GM12878 (cell line): ENCODE results near the gene RAD52. TPM values are rescaled to one million over a fixed set of nuclear protein-coding genes. Genes with fewer than 3 reads are reported as not detected.

ENCODE experiments used
- ATAC-seq: fragments of 200-7000 bp; cut with Tn5 transposase; 3 replicates; pipeline ENCODE4 v1.9.1; 2020; ENCODE audit warnings: mild to moderate bottlenecking, moderate library complexity
- BruUV-seq: library from RNA; stranded (reverse); fragments of 400-500 nt; replicated peaks from 2 replicates; lab custom pipeline; 2021; lab: Mats Ljungman, UMichigan
- CTCF ChIA-PET: fragments of 300-600 bp; sonication (Branson Sonifier 250); formaldehyde crosslinking; extraction: SDS; loops from one replicate; lab custom pipeline; 2021; ENCODE audit warnings: inconsistent platforms; lab: Yijun Ruan, JAX
- POLR2A ChIA-PET: fragments of 350-600 bp; formaldehyde crosslinking; extraction: SDS; loops from one replicate; lab custom pipeline; 2021; ENCODE audit warnings: inconsistent platforms; lab: Charles Lee
- RAD21 ChIA-PET: fragments of 300-600 bp; sonication (Branson Sonifier 250); formaldehyde crosslinking; loops from one replicate; lab custom pipeline; 2023; ENCODE audit warnings: antibody characterized with exemption; ENCODE audit not compliant: unreplicated experiment; lab: Charles Lee
- SMC1A ChIA-PET: fragments of 300-600 bp; sonication (Branson Sonifier 250); formaldehyde crosslinking; loops from one replicate; lab custom pipeline; 2023; ENCODE audit not compliant: unreplicated experiment, uncharacterized antibody; lab: Charles Lee
- DNase-seq: peaks from one replicate; pipeline ENCODE4 v3.0.0-alpha.2; 2011; ENCODE audit warnings: low read depth, low spot score
- FAIRE-seq: peaks from 3 replicates; lab custom pipeline; 2011; peaks lifted over from hg19 to GRCh38; lab: Jason Lieb, UNC
- H2AFZ ChIP-seq: 2 replicates; pipeline ENCODE4 v1.6.0; 2011; ENCODE audit warnings: low read depth, low read length, control low read depth; ENCODE audit not compliant: control insufficient read depth
- H3K27ac ChIP-seq: 2 replicates; pipeline ENCODE4 v1.5.1; 2011; ENCODE audit warnings: control low read depth; ENCODE audit not compliant: control insufficient read depth, insufficient read depth
- H3K27me3 ChIP-seq, 2 experiments: replicated peaks in 1 of 2; 2 replicates each; pipeline versions ENCODE4 v1.6.0 to v1.6.1; 2011; ENCODE audit warnings: low read length in 1 of 2; ENCODE audit not compliant: control insufficient read depth in 2 of 2, insufficient read depth in 2 of 2
- H3K36me3 ChIP-seq, 2 experiments: 2 replicates each; pipeline ENCODE4 v1.5.1; 2011; ENCODE audit warnings: low read length in 1 of 2; ENCODE audit not compliant: control insufficient read depth in 2 of 2, insufficient read depth in 2 of 2
- H3K4me1 ChIP-seq: 2 replicates; pipeline ENCODE4 v1.6.1; 2011; ENCODE audit warnings: mild to moderate bottlenecking, low read length, moderate library complexity, mixed read lengths; ENCODE audit not compliant: control insufficient read depth, insufficient read depth
- H3K4me2 ChIP-seq: 2 replicates; pipeline ENCODE4 v1.6.0; 2011; ENCODE audit warnings: control low read depth; ENCODE audit not compliant: control insufficient read depth, insufficient read depth
- H3K4me3 ChIP-seq: fragments of 200-600 bp; sonication (generic); 2 replicates; pipeline ENCODE4 v1.5.1; 2016
- H3K79me2 ChIP-seq: 2 replicates; pipeline ENCODE4 v1.6.0; 2011; ENCODE audit warnings: low read length; ENCODE audit not compliant: control insufficient read depth, insufficient read depth
- H3K9ac ChIP-seq: 2 replicates; pipeline ENCODE4 v1.8.0; 2011; ENCODE audit warnings: low read length, control low read depth, mixed read lengths; ENCODE audit not compliant: control insufficient read depth, insufficient read depth
- H3K9me3 ChIP-seq: replicated peaks from 3 replicates; pipeline ENCODE4 v1.5.1; 2011; ENCODE audit warnings: mild to moderate bottlenecking, low read length; ENCODE audit not compliant: control insufficient read depth, insufficient read depth
- H4K20me1 ChIP-seq: 2 replicates; pipeline ENCODE4 v1.6.0; 2011; ENCODE audit not compliant: control insufficient read depth, insufficient read depth
- CHD2 ChIP-seq: IDR thresholded peaks from 2 replicates; pipeline ENCODE4 v1.6.1; 2011; ENCODE audit warnings: low read depth, low read length, improper control_type of control experiment, borderline replicate concordance
- FOS ChIP-seq: IDR thresholded peaks from 3 replicates; pipeline ENCODE4 v1.6.1; 2011; ENCODE audit warnings: borderline replicate concordance; ENCODE audit not compliant: insufficient read length; ENCODE audit errors: extremely low read depth
- HDGF ChIP-seq: fragments of 450-650 bp; IDR thresholded peaks from 2 replicates; pipeline ENCODE4 v1.6.1; 2016; ENCODE audit warnings: antibody characterized with exemption
- RUNX3 ChIP-seq: IDR thresholded peaks from 2 replicates; pipeline ENCODE4 v1.6.1; 2012; ENCODE audit warnings: low read length, inconsistent platforms
- SKIL ChIP-seq: fragments of 450-650 bp; IDR thresholded peaks from 2 replicates; pipeline ENCODE4 v1.6.1; 2017; ENCODE audit warnings: mild to moderate bottlenecking, low read depth, inconsistent platforms; ENCODE audit not compliant: poor library complexity, severe bottlenecking
- TBL1XR1 ChIP-seq: IDR thresholded peaks from 2 replicates; pipeline ENCODE4 v1.6.1; 2012; ENCODE audit warnings: low read depth, low read length, improper control_type of control experiment
- whole genome bisulfite sequencing: methylation state at CpG from one replicate; pipeline ENCODE4 v1.1.6; 2016; ENCODE audit warnings: low lambda C conversion rate; ENCODE audit not compliant: insufficient replicate concordance, insufficient coverage; ENCODE audit errors: missing lambda C conversion rate; 5-methylcytosine and 5-hydroxymethylcytosine counted together
- in situ Hi-C: fragments of 300-500 bp; cut with MboI; formaldehyde crosslinking; loops from 9 replicates; pipeline ENCODE4 v1.14.3; 2018; ENCODE audit warnings: mixed read lengths
- intact Hi-C: fragments of 100-400 bp; cut with micrococcal nuclease; formaldehyde crosslinking; loops from one replicate; pipeline ENCODE4 v1.14.2; 2022; ENCODE audit not compliant: unreplicated experiment
- polyA plus RNA-seq, 11 experiments: library from polyadenylated mRNA; depleted of rRNA in 4 of 11; unstranded in 6 of 11; stranded (reverse) in 5 of 11; fragments of >200 nt; fragmentation: Nextera tagmentation in 4 of 11; fragmentation: Illumina TruSeq in 1 of 11; extraction: Ambion mirVana in 4 of 11; extraction: Trizol in 1 of 11; gene quantifications; 1 replicate in 1 of 11; 2 replicates in 10 of 11; pipeline versions ENCODE4 v1.2.1 to v1.2.3, GENCODE V29; 2011 to 2016; ENCODE audit warnings: inconsistent platforms in 2 of 11, missing spikeins in 2 of 11, low read depth in 1 of 11
- total RNA-seq, 4 experiments: library from RNA; depleted of rRNA in 3 of 4; stranded (reverse); fragments of >200 nt in 3 of 4; fragmentation: Illumina TruSeq in 1 of 4; extraction: Trizol in 1 of 4; gene quantifications; 2 replicates each; pipeline versions ENCODE4 v1.2.1 to v1.2.3, GENCODE V29; 2013 to 2021

RAD52 gene
- total and polyA plus RNA-seq, 10 of the 15 experiments (the other 5 are each of a cell fraction or from before 2014, with no cell fraction given) = 2.0 to 15.7 (median 8.9) TPM

DNA sequence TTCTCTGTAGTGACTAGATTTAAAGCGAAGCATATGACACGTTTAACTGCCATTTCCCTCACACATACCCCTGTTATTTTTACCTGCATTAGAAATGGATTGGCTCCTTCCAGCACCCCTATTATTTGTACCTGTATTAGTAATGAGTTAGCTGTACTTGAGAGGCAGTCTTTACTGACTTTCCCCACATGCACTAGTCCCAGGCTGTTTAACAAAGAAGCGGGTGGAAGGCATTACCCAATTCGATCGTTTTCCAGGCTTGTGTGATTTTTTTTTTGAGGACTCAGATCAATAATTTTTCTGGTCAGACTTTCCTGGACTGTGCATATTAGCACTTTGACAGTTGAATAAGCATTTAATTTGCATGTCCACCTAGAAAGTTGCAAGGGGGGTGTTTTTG lies 46.4 kb downstream of the RAD52 start:
- H3K27ac ChIP-seq = no peak overlapping the region

More for the DNA sequence above, 46.4 kb downstream of the RAD52 start:
- 96% methylated on average over 5 of the region's 5 CpGs for WGBS
- Histone ChIP-seq H3K4me2 (no peak overlapping the region), H3K36me3 (peaks cover 24 to 79% of the 10 kb centered on the region in 2 experiments), H3K9me3 (no peaks in the 10 kb centered on the region), H2AFZ (no peak overlapping the region), H3K27me3 (no peaks in the 10 kb centered on the region), H3K4me1 (no peaks in the 10 kb centered on the region), H3K9ac (no peak overlapping the region), H3K79me2 (no peaks in the 10 kb centered on the region; the same call in 1 of the 2 replicates), H4K20me1 (no peaks in the 10 kb centered on the region), H3K4me3 (no peak overlapping the region)
- no peak for ATAC-seq
- RAD21 ChIA-PET = interaction anchor here (1.1 kb wide), 1 partner anchor 190 kb away, joined by 3 read pairs; no protein-coding TSS in a partner anchor
- no TSS peak for BruUV-seq
- no peak for DNase-seq
- POLR2A ChIA-PET = no interaction called here
- CTCF ChIA-PET = interaction anchor here (0.8 to 1.2 kb wide), 3 partner anchors 46 to 327 kb away, joined by 3 to 5 read pairs (median 3); partner anchors contain the start of gene RAD52
- intact Hi-C loops (no loop called here), in situ Hi-C loops (no loop called here)
- TF ChIP-seq TBL1XR1 = no peak
- no peak for TF ChIP-seq CHD2
- no peak for TF ChIP-seq SKIL
- no peak for TF ChIP-seq FOS
- TF ChIP-seq RUNX3 = no peak
- no peak for TF ChIP-seq HDGF
- SMC1A ChIA-PET = interaction anchor here (1.1 to 2.0 kb wide), 3 partner anchors 13 to 293 kb away, joined by 3 to 6 read pairs (median 3); no protein-coding TSS in a partner anchor
- no peak for FAIRE-seq
